HepG2 (cell line): ENCODE results near the gene ELAVL2.

Experiments
- CTCF ChIP-seq: sonication (generic); formaldehyde crosslinking; IDR thresholded peaks from 2 replicates; pipeline ENCODE4 v1.5.0; 2020; ENCODE audit warnings: mild to moderate bottlenecking, missing genetic modification reagents, moderate library complexity
- ZNF232 ChIP-seq: sonication (generic); formaldehyde crosslinking; IDR thresholded peaks from 2 replicates; pipeline ENCODE4 v1.4.0; 2020; ENCODE audit warnings: missing genetic modification reagents, borderline replicate concordance
- ZNF839 ChIP-seq: sonication (generic); formaldehyde crosslinking; IDR thresholded peaks from 2 replicates; pipeline ENCODE4 v1.4.0; 2020; ENCODE audit warnings: missing genetic modification reagents, mild to moderate bottlenecking, borderline replicate concordance

GRCh38 chr9:23662320-23662719 is 163.7 kb downstream of the ELAVL2 start:
- TF ChIP-seq CTCF (CRISPR knock-in tag) (no peak), ZNF232 (CRISPR knock-in tag) (no peak), ZNF839 (CRISPR knock-in tag) (no peak)
